Measurements from ENCODE around the gene NDUFA13.

The NDUFA13 gene

GRCh38 chr19:19534556-19535265, 18.7 kb downstream of the NDUFA13 start:
- DNase-seq, result no peak

- DNase-seq, result no peak
These were observed 19.5 kb downstream of the NDUFA13 start for GRCh38 chr19:19535311-19536191.

DNA sequence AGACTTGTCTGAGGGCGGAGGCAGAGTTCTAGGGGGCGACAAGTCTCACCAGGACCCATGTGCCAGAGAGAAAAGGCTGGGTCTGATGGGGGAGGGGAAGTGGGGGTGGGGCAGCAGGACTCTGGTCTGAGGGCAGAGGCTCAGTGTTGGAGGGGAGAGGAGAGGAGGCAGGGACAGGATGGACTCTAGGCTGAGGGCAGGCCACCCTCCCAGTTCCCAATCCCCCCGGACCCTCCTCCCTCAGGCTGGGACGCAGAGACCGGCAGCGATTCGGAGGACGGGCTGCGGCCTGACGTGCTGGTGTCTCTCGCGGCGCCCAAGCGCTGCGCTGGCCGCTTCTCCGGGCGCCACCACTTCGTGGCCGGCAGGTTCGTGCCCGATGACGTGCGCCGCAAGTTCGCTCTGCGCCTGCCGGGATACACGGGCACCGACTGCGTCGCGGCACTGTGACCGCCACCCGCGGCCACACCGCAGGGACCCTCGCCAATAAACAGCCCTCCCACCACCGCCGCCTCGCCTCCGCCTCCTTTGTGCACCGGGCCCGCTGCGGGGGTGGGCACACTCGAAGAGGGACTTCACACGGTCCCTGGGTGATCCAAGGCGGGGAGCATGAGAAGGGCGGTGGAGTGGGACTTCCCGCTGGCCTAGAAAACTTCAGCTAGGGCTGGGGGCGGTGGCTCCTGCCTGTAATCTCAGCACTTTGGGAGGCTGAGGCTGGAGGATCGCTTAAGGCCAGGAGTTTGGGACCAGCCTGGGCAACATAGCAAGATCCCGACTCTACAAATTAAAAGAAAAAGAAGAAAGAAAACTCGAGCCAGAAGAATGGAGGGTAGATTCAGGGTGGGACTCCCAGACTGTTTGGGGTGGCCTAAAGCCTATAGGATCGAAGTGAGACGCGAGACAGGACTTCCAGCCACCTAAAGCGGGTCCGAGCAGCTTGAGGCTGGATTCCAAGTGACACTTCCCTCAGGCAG, 21.3 kb downstream of the NDUFA13 start:
- no peak for DNase-seq

DNA sequence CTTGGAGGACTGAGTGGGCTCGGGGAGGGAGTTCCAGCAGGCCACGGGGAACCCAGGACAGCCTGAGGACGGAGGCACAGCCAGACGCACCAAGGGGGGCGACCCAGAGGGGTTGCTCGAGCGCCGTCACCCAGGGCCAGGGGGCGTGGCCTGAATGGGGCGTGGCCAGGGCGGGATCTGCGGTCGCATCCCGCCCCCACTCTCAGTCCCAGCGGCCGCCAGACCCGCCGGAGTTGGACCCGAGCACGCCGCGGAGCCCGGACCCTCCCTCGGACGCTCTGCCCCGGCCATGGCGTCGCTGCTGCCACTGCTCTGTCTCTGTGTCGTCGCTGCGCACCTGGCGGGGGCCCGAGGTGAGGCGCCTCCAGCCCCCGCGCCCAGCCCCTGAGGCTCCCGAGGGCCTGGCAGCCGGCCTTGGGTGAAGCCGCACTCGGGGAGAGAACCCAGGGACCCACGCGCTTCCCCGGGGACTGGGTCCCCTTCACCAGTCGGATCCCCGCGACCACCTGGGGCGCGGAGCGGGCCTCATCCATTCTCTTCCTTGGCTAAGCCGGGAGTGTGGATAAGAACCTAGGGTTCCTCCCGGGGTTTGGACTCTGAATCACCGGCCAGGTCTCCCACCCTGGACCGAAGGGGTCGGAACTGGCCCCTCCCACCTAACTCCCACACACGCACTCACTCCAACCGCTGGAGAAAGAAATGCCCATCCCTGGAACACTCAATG, 22.2 kb downstream of the NDUFA13 start, which contains the start of gene CILP2:
CILP2 (plus strand) TSS at position 205 of the 724 bp plus-strand sequence; CDS start at position 290, 85 bp downstream.
- peak; percentile 53 for DNase-seq

GRCh38 chr19:19538785-19539166, 22.8 kb downstream of the NDUFA13 start:
- no peak for DNase-seq

DNA sequence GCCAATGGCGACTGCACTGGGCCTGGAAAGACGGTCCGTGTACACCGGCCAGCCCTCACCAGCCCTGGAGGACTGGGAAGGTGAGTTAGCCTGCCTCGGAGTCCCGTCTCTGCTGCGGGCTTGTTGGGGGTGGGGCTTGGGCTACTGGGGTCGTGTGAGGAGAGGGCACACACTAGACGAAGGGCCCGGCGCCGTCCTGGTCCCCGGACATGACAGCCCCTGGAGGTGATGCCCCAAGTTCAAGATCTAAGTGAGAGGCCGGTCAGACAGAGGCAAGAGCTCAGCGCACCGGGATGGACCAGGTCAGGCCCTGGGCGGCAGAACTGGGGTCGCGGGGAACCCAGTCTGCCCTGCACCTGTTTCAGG, 23.7 kb downstream of the NDUFA13 start:
- no peak for DNase-seq

GRCh38 chr19:19540064-19540714, 24.2 kb downstream of the NDUFA13 start:
- peak; percentile 86 for DNase-seq

DNA sequence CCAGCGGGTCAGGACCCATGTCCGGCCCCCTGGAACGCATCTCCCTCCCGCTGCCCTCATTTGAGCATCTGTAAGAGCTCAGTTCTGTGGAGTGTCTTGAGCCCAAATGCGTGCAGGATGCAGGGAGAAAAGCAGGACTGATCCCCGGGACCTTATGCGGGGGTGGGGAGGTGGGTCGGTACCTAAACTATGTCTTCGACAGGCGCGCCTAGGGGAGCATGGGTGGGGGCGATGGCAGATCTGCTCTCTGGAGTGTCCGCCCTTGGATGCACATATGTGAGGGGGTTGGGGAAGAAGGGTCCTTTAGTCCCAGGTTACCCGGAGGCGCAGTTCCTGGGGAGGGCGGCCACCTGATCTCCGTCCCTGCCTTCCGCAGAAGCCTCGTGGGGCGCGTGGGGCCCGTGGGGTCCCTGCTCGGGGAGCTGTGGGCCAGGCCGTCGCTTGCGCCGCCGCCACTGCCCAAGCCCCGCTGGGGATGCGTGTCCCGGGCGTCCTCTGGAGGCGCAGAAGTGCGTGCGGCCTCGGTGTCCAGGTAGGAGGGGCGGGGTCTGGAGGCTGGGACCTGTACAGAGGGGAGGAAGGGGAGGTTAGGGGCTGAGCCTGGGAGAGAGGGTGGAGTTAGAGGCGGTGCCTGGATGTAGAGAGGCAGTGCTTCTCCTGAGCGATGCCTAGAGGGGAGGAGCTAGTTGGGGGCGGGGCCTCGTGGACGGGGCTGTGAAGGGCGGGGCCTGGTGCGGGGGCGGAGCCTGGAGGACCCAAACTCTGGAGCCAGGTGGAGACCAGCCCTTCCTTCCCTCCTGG, 24.9 kb downstream of the NDUFA13 start:
- DNase-seq, result peak; percentile 88

DNA sequence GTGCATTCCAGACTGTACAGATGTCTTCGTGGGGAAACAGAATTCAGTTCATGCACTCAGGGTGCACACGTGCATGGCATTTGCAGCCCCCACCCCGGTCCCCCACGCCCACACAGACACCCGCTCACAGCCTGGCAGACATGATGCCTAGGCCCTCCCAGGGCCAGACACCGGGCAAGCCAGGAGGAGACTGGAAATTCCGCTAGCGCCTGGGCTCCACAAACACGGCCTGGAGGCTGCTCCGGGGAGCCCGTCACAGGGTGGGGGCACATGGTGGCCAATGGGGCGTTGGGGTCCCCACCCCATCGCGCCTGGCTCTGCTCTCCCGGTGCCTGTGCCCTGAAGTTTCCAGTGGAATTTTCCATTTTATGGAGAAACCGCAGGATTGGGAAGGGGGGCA, 25.6 kb downstream of the NDUFA13 start:
- DNase-seq, result no peak

DNA sequence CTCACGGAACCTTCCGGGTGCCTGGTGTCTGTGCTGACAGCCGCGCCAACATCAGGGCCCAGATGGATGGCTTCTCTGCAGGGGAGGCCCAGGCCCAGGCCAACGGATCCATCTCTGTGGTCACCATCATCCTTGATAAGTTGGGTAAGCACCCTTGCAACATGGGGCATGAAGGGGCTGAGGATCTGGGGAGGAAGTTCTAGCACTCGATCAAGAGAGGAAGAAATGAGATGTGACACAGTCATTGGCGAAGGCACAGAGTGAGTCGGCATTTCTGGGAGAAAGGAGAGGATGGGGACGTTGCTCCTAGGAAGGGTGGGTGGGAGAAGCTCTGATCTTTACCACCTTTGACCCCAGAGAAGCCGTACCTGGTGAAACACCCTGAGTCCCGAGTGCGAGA, 26.5 kb downstream of the NDUFA13 start:
- no peak for DNase-seq

- no peak for DNase-seq
These were observed 27.1 kb downstream of the NDUFA13 start for GRCh38 chr19:19543101-19543500.

GRCh38 chr19:19543640-19544039, 27.6 kb downstream of the NDUFA13 start:
- no peak for DNase-seq

- no peak for DNase-seq
These were observed 28.4 kb downstream of the NDUFA13 start for GRCh38 chr19:19544257-19544953.

GRCh38 chr19:19544954-19545591, 29.0 kb downstream of the NDUFA13 start:
- no peak for DNase-seq

GRCh38 chr19:19545707-19546106, 29.7 kb downstream of the NDUFA13 start:
- no peak for DNase-seq

DNA sequence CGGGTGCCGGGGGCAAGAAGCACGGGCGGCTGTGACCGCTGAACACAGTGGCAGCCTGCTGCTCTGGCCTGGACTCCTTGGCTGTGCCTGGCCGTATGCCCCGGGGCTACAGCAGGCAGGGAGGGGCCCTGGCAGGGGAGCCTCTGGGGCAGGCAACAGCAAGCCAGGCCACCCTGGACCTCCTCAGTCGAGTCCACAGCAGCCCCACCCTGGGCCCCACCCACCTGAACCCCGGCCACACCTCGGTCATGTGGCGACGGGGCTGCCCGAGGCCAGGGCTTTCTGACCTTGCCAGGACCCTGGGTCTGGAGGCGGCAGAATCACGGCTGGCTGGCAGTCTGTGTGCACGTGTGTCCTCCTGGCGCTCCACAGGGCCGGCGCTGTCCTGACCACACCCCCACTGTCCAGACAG, 30.7 kb downstream of the NDUFA13 start:
- no peak for DNase-seq

GRCh38 chr19:19547674-19548336, 31.8 kb downstream of the NDUFA13 start:
- DNase-seq, result no peak

DNA sequence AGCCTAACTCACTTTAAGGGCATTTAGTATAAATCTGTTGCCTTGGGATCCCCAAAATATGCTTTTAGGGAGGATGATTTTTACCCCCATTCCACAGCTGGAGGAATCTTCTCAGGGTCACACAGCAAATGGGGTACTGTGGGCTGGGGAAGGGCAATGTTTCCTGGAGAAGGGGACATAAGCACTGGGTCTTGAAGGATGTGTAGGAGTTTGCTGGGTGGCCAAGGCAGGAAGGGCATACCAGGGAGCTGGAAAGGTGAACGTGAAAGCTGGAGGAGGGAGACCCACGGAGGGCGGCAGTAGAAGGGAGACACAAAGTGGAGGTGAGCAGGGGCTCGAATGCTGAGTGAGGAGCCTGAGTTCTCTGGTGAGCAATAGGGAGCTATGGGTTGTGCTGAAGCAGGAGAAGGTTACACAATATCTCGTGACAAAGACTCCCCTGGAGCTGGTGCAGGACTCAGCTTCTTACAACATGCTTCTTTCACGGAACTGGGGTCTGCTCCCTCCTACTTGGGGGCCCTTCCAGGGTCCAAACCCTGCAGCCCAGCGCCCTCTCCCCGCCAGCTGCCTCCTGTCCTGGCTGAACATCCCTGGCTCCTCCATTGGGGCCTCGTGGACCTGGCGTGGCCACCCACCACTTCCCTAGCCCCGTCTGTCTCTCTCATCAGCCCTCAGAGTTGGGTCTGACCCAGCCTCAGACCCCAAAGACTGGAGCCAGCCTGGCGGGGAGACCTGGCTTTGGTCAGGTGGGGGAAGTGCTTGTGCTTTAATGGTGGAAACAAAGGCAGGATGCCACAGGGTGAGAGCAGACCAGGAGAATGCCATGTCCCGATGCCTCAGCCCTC, 33.1 kb downstream of the NDUFA13 start:
- no peak for DNase-seq

Data from stimulated activated CD4-positive, alpha-beta T cell treated with anti-CD3 and anti-CD28 coated beads, Interleukin-15, amount 100 ng/mL, for 24 hours (primary cell).